Fibroblast of skin of right biceps (primary cell): ENCODE results near the gene PDLIM4.
A peak's percentile ranks its signal among the peaks of the same experiment; 100 is the strongest.

Experiments used
- DNase-seq: peaks from one replicate; pipeline ENCODE4 v3.0.0-alpha.2; 2013

PDLIM4 gene

DNA sequence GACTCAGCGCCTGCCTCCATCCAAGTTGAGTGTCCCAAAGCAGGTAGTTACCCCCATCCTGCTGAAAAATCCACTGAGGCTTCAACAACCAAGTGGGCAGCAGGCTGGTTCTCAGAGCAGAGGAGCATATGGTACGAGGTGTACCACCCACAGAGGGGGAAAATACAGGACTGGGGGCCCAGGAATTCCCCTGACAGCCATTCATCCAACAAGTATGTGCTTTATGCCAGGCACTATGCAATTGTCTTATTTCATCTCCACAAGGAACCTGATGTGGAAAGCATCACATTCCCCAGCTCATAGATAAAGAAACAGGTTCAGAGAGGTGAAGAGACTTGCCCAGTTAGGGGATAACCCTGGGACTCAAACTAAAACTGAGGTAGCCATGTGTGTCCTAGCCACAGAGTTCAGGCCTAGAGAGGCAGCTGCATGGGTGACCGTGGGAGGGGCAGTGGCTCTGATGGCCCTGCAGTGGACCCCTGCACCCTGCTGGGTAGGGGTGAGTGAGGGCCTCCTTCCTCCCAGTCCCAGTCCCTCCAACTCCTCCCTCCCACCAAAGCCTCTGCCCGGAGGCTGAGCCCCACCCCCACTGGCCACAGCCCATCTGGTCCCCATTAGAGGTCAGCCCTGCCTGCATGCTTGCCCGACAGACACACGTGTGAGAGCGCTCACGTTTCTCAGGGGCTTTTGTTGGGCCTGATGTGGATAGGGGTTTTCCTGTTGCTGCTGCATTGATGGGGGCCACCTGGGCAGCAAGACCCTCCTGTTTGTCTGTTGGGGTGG is 11.5 kb downstream of the PDLIM4 start:
- DNase-seq, result peak; percentile 76

DNA sequence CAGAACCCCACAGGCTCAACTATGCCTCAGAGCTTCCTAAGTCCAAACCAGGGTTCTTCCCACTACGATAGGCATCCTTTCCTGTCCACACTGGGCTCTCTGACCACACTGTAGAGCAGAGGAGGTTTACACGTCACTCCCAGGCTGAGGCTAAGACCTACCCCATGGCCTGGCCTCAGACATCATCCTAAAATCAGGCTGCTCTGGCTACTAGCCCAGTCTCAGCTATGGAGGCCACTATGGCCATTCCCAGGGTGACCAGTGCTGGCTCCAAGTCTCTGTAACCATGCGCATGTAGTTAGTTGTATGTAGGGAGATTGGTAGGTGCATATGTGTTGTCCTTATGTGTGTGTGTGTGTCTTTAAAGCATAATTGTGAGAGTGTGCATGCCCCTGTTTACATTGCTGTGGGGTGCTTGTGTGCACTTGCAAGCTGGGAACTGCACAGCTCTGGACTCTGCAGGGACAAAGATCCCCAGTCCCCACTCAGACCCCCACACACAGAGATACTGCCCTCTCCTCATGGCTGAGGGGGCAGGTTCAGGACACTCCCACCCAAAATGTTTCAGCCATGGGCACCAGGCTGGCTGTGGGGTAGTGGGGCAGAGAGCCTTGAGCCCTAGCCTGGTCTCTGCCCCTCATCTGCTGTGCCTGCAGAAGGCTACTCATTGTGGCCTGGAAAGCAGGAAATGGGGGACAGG is 12.3 kb downstream of the PDLIM4 start:
- DNase-seq, result no peak

GRCh38 chr5:132270335-132270665 is 12.8 kb downstream of the PDLIM4 start:
- DNase-seq, result no peak

DNA sequence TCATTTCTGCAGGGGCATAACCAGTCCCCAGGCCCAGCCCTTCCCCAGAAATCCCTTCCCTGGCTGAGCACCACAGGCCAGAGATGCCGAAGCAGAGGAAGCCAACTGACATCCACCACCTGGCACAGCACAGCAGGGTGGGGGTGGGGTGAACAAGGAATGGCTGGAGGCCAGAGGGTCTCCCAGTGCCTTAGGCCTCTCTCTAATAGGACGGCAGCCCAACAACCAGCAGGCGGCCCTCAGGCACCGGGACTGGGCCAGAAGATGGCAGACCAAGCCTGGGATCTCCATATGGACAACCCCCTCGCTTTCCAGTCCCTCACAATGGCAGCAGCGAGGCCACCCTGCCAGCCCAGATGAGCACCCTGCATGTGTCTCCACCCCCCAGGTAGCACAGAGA is 13.2 kb downstream of the PDLIM4 start:
- DNase-seq, result no peak

- no peak for DNase-seq
These were observed 14.1 kb downstream of the PDLIM4 start for GRCh38 chr5:132271251-132272246.

DNA sequence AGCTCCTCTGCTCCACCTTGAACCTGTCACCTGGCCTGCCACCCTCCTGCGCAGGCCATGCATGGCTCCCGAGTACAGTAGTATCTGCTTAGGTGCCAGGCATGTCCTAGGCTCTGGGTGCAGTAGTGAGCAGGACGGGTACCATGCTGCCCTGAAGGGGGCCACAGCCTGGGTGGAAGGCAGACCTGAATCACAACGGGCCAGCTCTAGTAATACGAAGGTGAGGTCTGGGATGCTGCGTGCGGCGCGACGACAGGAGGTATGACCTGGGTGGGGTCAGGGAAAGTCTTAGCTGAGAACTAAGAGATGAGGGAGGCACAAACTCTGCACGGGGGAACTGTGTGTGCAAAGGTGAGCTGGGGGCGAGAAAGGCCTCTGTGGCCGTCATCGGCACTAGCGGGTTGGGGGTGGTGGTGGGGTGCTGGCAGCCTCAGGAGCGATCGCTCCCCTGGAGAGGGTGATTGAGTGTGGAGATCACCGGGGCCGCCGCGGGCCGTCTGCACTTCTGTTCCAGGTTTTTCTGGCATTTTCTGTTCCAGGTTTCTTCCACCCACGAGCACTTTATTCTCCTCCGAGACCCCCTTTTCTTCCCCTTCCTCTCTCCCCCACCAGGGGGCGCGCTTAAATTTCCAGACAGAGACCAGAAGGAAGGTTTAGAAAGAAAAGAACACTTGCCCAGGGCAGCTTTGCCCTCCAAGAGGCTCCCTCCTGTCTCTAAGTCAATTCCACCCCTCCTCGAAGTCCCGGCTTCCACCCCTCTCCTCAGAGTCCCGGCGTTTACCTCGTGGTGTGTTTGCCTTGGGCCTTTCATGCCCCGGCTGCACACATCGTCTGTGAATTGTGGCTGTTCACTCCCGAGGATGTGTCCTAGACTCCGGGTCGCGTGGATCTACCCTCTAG is 15.1 kb downstream of the PDLIM4 start:
- DNase-seq, result peak; percentile 57

GRCh38 chr5:132273631-132274030 is 16.1 kb downstream of the PDLIM4 start:
- no peak for DNase-seq

GRCh38 chr5:132274050-132274792 is 16.7 kb downstream of the PDLIM4 start:
- DNase-seq, result no peak

DNA sequence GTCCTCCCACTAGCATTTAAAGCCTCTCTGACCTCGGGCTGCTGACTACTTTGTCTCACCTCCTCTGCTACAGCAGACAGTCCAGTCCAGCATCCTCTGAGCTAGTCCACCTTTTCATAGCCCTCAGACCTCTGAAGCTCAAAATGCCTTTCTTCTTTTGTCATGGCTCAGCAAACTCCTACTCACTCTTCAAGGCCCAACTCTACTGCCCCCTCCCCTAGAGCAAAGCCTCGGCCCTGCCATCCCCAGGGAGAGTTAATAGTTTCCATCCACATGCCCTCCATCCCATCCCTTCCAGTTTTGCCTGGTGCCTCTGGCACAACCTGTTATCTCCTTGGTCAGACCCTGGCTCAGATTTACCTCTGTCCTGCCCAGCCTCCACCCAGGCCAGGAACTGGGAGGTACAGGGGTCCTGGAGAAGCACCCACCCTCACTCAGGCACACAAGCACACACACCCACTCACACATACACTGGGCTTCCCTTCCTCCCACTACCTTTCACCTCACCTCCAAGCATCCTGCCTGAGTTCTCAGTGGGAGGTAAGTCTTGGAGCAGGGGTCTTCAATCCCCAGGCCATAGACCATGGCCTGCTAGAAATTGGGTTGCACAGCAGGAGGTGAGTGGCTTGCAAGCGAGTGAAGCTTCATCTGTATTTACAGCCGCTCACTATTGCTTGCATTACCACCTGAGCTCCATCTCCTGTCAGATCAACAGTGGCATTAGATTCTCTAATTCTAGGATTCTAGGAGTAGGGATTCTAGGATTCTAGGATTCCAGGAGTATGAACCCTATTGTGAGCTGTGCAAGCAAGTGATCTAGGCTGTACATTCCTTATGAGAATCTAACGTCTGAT is 18.1 kb downstream of the PDLIM4 start:
- DNase-seq, result no peak

GRCh38 chr5:132277256-132277655 is 19.8 kb downstream of the PDLIM4 start:
- DNase-seq, result no peak

- no peak for DNase-seq
These were observed 20.7 kb downstream of the PDLIM4 start for GRCh38 chr5:132277971-132278853.

GRCh38 chr5:132279801-132280200 is 22.3 kb downstream of the PDLIM4 start:
- no peak for DNase-seq

GRCh38 chr5:132280371-132281240 is 23.1 kb downstream of the PDLIM4 start:
- DNase-seq, result no peak

DNA sequence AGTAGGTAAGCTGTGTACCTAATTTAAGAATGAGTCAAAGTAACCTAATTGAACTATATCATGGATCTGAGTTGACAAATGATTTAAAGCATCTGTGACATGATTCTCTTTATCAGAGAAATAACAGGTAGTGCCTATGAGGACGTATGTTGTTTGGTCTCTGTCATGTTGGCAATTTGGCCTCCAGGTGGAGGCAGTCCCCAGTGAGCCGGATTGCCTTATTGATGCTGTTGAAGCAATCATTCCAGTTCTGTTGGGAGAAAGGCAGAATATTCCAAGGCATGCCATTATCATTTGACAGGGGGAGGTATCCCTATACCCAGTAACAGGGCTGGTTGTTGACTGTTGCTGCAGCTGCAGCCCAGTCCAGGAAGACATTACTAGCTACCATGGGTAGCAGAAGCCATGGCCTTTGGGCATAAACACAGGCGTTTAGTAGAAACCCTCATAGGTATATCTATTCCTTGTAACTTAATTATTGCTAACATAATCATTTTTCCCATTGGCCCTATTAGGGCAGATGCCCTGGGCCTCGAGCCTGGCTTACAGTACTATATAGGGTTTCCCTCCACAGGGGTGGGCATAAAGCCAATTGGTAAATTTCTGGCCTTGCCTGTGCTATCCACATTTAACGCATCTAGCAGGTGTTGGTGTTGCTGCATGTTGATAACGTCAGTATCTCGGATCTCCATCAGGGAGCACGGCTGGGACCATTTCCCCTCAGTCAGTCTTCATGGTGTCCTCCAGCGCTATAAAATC is 24.5 kb downstream of the PDLIM4 start:
- DNase-seq, result no peak

DNA sequence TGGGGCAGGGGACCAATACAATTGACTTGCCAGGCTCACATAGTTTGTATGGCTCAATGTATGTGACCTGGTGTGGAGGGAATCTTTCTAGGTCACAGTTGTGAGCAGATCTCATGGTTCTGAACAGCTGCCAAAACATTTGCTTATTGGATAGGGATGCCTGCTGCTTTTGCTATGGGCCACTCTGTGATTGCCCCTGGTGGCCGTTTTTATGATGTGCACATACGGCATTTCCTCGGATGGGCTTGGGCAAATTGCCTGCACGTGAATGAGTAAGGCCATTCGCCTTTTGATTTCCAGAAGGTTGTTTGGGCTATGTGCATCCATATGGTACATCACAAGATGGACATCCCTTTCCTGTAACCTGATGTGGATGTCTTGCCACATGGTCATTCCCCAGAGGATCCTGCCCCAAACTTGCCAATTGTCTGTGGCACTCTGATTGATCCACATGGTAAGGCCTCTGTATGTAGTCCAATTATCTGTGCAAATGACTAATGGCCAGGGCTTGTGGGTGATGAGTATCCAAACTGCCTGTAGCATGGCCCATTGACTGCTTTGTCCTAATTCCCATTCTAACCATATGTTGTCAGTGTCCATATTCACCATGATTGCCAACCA is 26.0 kb downstream of the PDLIM4 start:
- DNase-seq, result peak; percentile 67

DNA sequence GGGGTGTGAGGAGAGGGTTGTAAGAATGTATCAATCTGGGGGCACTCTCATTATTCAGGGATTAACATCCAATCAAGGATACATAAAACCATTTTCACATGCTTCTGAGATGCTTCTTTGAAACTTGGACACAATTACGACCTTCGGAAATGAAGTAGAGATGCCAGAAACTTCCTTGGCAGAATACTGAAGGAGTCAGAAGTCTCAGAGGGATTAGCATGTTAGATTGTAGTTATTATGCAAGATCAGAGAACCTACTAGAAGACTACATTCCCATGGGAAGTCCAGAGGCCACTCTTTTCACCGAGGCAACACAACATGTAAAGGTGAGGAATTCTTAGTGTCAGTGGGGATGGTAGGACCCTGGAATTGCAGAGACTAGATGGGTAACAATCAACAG is 31.6 kb downstream of the PDLIM4 start:
- DNase-seq, result no peak

DNA sequence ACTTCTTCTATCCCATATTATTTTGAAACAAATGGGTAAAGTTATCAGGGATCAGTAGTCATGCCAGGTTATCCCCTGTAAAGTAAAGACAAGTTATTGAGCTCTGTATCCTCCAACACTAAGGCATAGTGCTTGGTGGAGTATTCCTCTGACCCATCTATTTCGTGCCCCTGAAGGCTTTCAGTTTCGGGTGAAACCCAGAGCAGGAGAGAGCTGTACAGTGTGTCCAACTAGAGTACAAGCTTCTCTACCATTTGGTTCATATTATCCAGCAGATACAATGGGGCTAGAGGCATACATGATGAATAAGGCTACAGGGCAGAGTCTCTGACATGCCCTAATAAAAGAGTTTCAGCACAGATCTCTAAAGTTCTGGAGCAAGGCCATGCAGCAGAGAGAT is 33.5 kb downstream of the PDLIM4 start:
- DNase-seq, result no peak
